HAP-1 (cell line): Measurements from ENCODE around the gene NUP62.

ENCODE experiments used
- DNase-seq, 2 experiments: peaks; one replicate each; pipeline ENCODE4 v3.0.0-alpha.2; 2016 to 2020; ENCODE audit warnings: low spot score in 2 of 2
- H3K27me3 ChIP-seq: fragments of 250-450 bp; sonication (Bioruptor Pico); 2 replicates; pipeline ENCODE4 v1.5.1; 2020; ENCODE audit warnings: low read depth, mild to moderate bottlenecking, moderate library complexity
- H3K36me3 ChIP-seq: fragments of 250-450 bp; sonication (Bioruptor Pico); replicated peaks from 2 replicates; pipeline ENCODE4 v1.5.1; 2020; ENCODE audit warnings: mild to moderate bottlenecking
- H3K4me1 ChIP-seq: fragments of 250-450 bp; sonication (Bioruptor Pico); 2 replicates; pipeline ENCODE4 v1.5.1; 2020; ENCODE audit warnings: mild to moderate bottlenecking
- H3K4me3 ChIP-seq: fragments of 250-450 bp; sonication (Bioruptor Pico); 2 replicates; pipeline ENCODE4 v1.5.1; 2020; ENCODE audit warnings: mild to moderate bottlenecking, moderate library complexity
- H3K9me3 ChIP-seq: fragments of 250-450 bp; sonication (Bioruptor Pico); 2 replicates; pipeline ENCODE4 v1.5.1; 2020; ENCODE audit warnings: mild to moderate bottlenecking, moderate library complexity
- in situ Hi-C: fragments of 300-500 bp; cut with MboI; formaldehyde crosslinking; loops from 3 replicates; pipeline ENCODE4 v1.14.3; 2020; ENCODE audit warnings: low sequenced_read_pairs, inconsistent platforms, mixed read lengths

The NUP62 gene

DNA sequence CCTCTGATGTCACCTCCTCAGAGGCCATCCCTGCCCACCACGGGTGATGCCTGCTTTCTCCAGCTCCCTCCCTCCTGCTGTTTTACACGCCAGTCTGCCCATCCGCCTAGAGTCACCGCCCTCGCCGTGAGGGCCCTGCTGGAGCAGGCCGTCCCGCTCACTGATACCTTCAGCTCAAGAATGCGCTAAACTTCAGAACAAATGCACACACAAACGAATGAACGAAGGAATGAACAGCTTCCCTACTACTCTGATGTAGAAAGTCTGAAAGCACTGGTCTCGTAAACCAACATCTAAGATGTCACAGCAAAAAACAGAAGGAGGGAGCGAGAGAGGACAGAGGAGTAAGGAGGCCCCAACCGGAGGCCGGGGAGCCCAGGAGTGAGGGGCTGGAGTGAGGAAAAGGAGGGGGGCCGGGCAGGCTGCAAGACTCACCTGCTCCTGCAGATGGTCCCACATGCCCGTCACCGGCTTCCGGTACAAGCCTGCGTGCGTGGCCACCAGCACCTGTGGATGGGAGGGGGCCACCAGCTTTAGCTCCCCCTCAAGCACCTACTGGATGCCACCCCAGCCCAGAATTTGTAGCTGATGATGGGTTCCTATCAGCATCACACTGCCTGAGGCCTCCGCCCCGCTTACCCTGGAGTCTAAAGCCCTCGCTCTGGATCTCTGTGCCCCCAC lies 65.9 kb downstream of the NUP62 start:
- H3K4me3 ChIP-seq: no peak overlapping the region
- peaks cover 18% of the 10 kb centered on the region for H3K4me1 ChIP-seq
- in situ Hi-C loops: loop anchor here (25.0 kb wide), 1 partner anchor 376 kb away; the partner anchor contains the start of genes RPL13A and RPS11
- no peaks in the 10 kb centered on the region for H3K27me3 ChIP-seq
- H3K36me3 ChIP-seq: peaks cover 55% of the 10 kb centered on the region
- H3K9me3 ChIP-seq: no peaks in the 10 kb centered on the region
- no peak for DNase-seq

DNA sequence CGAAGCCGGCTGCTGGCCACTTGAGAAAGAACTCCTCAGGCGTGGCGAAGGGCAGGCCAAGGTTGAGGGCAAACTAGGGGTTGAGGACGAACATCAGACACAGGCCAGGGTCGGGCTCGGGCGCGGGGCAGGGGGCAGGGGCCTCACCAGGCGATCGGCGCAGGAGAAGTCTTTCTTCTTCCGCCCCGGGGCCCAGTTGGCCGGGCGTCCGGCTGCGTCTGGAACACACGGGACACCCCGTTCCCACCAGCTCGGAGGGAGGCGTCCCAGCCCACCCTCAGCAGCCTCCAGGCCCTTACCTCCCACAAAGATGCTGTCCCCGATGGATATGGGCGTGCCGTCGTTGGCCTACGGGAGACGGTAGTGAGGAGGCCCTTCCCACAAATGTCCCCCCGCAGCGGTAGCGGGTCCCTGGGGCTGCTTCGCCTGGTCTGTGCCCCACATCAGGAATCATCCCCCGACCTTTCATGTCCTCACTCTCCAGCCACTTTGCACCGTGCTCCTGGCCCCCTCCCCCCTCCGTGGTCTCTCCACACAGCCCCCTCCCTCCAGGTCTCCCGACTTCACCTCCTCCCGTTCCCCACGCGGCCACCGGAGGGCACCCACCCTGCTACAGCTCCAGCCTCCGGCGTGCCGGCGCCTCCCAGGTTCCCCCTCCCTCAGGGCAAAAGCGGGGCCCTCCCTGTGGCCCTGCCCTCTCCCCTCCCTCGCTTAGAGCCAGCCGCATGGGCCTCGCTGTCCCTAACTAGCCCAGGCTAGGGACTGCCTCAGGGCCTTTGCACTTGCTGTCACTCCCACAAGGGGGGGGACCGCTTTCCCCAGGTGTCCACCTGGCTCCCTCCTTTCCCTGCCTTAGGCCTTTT lies 66.7 kb downstream of the NUP62 start:
- in situ Hi-C loops: loop anchor here (25.0 kb wide), 1 partner anchor 375 kb away; the partner anchor contains the start of genes RPL13A and RPS11
- no peak overlapping the region for H3K4me3 ChIP-seq
- H3K27me3 ChIP-seq: no peaks in the 10 kb centered on the region
- peaks cover 18% of the 10 kb centered on the region for H3K4me1 ChIP-seq
- no peaks in the 10 kb centered on the region for H3K9me3 ChIP-seq
- peak in 1 of 2 experiments; percentile 80 for DNase-seq
- peaks cover 63% of the 10 kb centered on the region for H3K36me3 ChIP-seq

DNA sequence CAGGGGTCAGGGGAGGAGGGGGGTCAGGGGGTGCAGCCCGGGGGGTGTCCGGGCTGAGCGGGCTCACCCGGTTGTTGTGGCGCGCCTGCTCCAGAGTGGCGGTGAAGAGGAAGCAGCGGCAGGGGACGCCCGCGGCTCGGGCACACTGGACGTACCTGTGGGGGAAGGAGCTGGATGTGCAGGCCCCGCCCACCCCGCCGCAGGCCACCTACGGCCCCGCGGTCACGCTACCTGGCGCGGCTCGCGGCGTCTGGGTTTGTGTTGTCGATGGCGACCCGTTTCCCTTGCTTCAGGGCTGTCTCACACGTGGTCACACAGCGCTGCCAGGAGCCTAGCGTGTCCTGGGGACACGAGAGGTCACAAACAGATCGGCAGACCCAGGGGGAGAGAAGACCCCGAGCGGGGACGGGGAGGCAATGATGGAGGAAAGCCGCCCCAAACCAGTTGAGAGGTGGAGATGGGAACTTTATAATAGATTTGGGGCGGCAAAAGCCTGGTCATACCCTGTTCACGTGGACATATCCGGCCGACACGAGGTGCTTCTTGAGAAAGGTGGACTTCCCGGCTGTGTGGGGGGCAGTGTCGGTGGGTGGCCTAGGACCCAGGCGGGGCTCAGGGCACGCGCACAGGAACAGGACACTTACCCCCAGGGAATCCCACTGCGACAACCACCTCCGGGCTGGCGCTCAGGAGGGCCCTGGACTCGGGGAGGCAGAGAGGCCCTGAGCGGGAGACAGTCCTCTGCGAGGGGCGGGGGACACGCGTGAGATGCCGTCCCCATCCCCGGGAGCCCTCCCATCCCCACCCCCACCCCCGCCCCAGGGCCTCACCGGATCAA lies 67.5 kb downstream of the NUP62 start:
- Histone ChIP-seq H3K4me3 (no peak overlapping the region), H3K36me3 (peaks cover 71% of the 10 kb centered on the region), H3K4me1 (peaks cover 18% of the 10 kb centered on the region), H3K9me3 (no peaks in the 10 kb centered on the region), H3K27me3 (no peaks in the 10 kb centered on the region)
- in situ Hi-C loops: loop anchor here (25.0 kb wide), 1 partner anchor 374 kb away; the partner anchor contains the start of genes RPL13A and RPS11
- no peak for DNase-seq

DNA sequence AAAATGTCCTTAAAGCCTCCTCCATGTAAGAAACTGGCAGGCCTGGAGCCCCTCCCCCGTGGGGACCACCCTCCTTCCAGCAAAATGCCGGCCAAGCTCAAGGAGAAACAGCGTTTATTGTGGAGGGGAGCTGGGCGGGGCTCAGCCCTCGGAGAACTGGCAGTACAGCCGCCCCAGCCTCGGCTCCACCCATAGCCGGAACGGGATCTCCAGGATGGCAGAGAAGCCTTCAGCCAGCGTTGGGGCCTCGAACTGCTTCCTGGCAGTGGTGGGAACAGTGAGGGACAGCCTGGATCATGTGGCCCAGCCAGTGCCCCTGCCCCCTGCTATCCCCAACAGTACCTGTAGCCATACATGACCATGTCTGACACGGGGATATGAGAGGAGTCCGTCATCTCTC lies 68.2 kb downstream of the NUP62 start:
- H3K36me3 ChIP-seq: peaks cover 76% of the 10 kb centered on the region
- in situ Hi-C loops: loop anchor here (25.0 kb wide), 1 partner anchor 374 kb away; the partner anchor contains the start of genes RPL13A and RPS11
- DNase-seq: peak in 1 of 2 experiments; percentile 72
- no peaks in the 10 kb centered on the region for H3K27me3 ChIP-seq
- H3K4me3 ChIP-seq: no peak overlapping the region
- no peaks in the 10 kb centered on the region for H3K9me3 ChIP-seq
- peaks cover 13% of the 10 kb centered on the region for H3K4me1 ChIP-seq

DNA sequence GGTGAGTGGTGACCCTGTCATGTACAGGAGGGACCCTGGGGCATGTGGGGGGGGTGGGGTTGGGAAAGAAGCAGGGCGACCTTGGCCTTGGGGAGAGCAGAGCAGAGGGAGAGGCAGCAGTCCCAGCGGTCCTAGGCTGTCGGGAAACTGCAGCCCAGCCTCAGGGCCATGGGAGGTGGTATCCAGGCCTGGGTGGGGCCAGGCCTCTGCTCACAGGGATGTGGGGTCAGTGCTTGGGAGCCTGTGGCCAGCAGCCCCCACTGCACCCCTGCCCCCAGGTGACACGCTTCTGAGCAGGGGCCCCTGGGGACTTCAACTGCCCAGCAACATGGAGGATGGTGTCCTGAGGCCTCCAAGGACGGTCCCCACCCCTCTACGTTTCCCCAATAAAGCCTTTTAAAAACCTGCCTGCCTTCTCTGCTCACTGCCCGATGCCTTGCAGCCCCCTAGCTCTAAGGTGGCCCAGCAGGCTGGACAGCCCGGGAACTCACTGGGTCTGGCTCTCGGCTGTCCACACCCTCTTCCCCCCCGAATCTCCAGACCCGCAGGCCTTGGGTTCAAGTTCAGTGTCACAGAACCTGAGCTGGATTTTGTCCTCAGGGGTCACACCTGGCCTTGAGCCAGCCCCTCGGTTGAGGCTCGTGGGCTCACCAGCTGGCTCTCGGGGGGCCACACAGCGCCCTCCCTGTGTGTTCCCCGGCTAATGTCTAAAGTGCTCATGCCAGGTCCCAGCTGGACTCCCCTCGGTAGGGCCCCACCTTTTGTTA lies 68.8 kb downstream of the NUP62 start:
- Histone ChIP-seq H3K4me3 (no peak overlapping the region), H3K4me1 (peaks cover 7% of the 10 kb centered on the region), H3K36me3 (peaks cover 82% of the 10 kb centered on the region), H3K9me3 (no peaks in the 10 kb centered on the region), H3K27me3 (no peaks in the 10 kb centered on the region)
- DNase-seq: no peak
- in situ Hi-C loops: loop anchor here (25.0 kb wide), 1 partner anchor 373 kb away; the partner anchor contains the start of genes RPL13A and RPS11

DNA sequence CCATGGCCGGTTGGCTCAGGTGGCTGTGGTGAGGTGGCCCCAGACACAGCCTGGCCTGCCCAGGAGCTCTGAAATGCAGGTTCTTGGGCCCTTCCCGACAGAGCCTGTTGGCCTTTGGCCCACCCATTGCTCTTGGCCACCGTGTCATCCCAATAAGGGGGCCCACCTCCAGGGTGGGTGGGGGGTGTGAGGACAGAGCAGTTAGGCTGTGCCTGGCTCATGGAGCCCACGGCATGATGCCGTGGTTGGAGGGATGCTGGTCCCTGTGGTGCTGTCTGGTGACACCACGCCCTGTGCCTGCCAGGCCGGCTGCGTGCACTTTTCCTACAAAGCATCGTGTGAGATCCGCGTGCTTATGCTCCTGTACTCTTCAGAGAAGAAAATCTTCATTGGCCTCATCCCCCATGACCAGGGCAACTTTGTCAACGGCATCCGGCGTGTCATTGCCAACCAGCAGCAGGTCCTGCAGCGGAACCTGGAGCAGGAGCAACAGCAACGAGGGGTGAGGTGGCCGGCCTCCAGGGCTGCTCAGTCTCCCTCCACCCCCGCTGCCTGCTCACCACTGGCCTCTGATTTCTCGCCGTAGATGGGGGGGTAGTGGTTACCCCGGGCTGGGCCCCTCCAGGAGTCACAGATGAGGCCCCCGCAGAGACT lies 69.5 kb downstream of the NUP62 start:
- Histone ChIP-seq H3K27me3 (no peaks in the 10 kb centered on the region), H3K4me1 (peaks cover 4% of the 10 kb centered on the region), H3K9me3 (no peaks in the 10 kb centered on the region), H3K4me3 (no peak overlapping the region), H3K36me3 (peaks cover 85% of the 10 kb centered on the region)
- in situ Hi-C loops: loop anchor here (25.0 kb wide), 1 partner anchor 373 kb away; the partner anchor contains the start of genes RPL13A and RPS11
- no peak for DNase-seq

DNA sequence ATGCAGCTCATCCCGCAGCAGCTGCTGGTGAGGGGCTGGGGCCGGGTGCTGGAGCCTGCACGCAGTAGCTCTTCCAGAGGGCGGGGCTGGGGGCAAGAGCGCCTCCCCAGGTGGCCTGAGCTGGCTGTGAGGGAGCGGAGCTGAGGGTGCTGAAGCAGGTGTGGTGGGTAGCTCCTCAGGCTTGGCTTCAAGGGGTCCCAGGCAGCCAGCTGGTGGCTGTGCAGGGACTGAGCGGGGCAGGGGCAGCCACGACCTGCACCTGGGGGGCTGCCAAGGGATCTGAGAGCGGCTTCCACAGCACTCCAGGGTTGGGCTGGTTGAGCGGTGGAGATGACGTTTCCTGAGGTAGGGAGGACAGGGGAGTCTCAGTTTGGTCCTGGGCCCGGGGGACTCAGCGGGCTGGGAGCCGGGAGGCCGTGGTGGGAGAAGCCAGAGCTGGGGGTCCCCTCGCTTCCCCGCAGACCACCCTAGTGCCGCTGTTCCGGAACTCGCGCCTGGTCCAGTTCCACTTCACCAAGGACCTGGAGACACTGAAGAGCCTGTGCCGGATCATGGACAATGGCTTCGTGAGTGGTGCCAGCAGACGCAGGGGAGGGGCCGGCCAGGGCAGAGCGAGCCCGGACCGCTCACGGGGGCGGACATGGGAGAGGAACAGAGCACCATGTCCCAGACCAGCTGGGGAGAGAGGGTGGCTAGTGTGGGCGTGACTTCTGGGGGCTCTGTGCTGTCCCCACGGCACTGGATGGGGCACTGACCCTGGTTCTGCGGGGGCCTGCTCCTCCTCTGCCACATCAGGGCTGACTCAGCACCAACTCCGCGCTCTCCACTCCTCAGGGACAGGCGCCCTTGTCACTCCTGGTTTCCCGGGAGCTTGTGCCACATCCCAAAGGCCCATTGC lies 71.0 kb downstream of the NUP62 start:
- in situ Hi-C loops: loop anchor here (25.0 kb wide), 1 partner anchor 371 kb away; the partner anchor contains the start of genes RPL13A and RPS11
- peaks cover 4% of the 10 kb centered on the region; the same call in 1 of the 2 replicates for H3K4me1 ChIP-seq
- H3K36me3 ChIP-seq: peaks cover 78% of the 10 kb centered on the region

DNA sequence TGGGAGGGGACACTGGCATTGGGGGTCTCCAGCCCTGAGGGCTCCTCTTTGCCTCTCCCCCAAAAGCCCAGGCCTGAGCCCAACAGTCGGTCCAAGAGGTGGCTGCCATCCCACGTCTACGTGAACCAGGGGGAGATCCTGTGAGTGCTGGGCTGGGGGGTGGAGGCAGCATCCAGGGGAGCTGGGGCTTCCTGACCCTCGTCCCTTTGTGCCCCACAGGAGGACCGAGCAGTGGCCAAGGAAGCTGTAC lies 71.5 kb downstream of the NUP62 start:
- no peak for DNase-seq
- H3K4me3 ChIP-seq: no peak overlapping the region
- H3K27me3 ChIP-seq: no peaks in the 10 kb centered on the region
- in situ Hi-C loops: loop anchor here (25.0 kb wide), 1 partner anchor 370 kb away; the partner anchor contains the start of genes RPL13A and RPS11
- peaks cover 74% of the 10 kb centered on the region for H3K36me3 ChIP-seq
- H3K4me1 ChIP-seq: peaks cover 4% of the 10 kb centered on the region
- H3K9me3 ChIP-seq: no peaks in the 10 kb centered on the region

More for the DNA sequence above, 71.0 kb downstream of the NUP62 start:
- no peaks in the 10 kb centered on the region for H3K9me3 ChIP-seq
- no peaks in the 10 kb centered on the region for H3K27me3 ChIP-seq
- DNase-seq: no peak
- no peak overlapping the region for H3K4me3 ChIP-seq

DNA sequence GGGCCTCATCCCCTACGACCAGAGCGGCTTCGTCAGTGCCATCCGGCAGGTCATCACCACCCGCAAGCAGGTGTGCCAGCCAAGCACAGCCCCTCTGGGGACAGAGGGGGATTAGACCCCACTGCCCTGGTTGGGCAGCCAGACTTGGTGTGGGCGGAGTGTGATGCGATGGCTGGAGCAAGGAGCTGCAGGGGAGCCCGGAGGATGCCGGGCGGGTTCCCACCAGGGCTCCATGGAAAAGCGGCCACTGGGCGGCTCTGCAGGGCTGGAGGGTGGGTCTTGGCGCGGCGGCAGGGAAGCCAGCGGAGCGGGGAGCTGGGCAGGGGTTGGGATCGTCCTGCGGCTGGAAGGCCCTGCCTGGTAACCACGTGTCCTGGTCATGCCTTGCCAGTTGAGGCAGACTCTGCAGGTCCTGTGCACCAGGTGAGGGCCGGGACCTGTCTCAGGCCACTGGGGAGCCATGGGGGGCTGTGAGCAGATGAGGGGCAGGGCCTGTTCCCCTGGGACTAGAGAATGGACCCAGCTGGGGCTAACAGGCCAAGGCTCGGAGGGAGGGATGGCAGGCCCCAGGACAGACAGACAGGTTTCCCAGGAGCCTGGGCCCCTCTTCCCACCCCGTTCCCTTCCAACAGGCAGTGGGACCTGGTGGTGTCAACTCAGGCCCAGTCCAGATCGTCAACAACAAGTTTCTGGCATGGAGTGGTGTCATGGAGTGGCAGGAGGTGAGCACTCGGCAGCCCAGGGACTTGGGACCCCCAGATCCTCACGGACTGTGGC lies 72.1 kb downstream of the NUP62 start:
- in situ Hi-C loops: loop anchor here (25.0 kb wide), 1 partner anchor 370 kb away; the partner anchor contains the start of genes RPL13A and RPS11
- Histone ChIP-seq H3K4me3 (no peak overlapping the region), H3K36me3 (peaks cover 75% of the 10 kb centered on the region), H3K27me3 (no peaks in the 10 kb centered on the region), H3K4me1 (peaks cover 9% of the 10 kb centered on the region), H3K9me3 (no peaks in the 10 kb centered on the region)
- DNase-seq: no peak
